IPS-18c (cell line): ENCODE data around the gene TRMT112.

Experiments
- H3K4me3 ChIP-seq: 2 replicates; pipeline ENCODE4 v1.7.0; 2013; ENCODE audit warnings: low read depth, mild to moderate bottlenecking, low read length, moderate library complexity; ENCODE audit not compliant: insufficient read depth
- H3K9me3 ChIP-seq: one replicate; pipeline ENCODE4 v1.6.1; 2013; ENCODE audit warnings: mild to moderate bottlenecking, low read length, moderate library complexity; ENCODE audit not compliant: control insufficient read depth, insufficient read depth

Gene TRMT112

DNA sequence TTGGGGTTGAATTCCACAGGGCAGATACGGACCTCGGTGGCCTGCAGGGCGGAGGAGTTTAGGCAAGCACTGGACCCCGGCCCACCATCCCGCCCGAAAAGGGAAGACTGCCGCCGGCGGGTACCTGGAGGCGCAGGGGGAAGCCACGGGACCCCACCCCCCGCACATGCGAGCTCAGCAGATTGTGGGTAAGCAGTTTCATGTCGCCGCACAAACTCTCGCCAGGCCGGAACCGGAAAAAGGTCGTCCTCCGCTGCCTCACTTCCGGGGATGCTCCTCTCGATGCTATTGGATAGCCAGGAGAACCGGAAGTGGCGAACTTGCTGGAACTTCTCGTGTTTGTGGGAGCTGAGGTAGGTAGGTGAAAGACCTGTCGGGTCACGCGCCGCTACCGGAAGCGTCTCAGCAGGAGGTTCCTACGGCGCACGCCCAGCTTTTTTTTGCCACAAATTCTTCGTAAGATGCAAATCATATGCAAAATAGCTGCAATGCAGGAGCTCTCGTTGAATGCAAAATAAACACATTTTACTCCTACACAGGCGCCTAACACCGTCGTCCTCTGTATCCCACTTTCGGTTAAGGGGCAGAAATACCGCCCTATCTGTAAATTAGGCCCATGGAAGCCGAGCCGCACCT, at the start of gene TRMT112:
Gene TRMT112 (minus strand): TSS at position 235 of the 636 bp plus-strand sequence. CDS start 33 bp downstream, at position 202.
- H3K4me3 ChIP-seq, result peak within 1 kb of the TSS; percentile 95
- H3K9me3 ChIP-seq, result no peaks in the 10 kb centered on the region

DNA sequence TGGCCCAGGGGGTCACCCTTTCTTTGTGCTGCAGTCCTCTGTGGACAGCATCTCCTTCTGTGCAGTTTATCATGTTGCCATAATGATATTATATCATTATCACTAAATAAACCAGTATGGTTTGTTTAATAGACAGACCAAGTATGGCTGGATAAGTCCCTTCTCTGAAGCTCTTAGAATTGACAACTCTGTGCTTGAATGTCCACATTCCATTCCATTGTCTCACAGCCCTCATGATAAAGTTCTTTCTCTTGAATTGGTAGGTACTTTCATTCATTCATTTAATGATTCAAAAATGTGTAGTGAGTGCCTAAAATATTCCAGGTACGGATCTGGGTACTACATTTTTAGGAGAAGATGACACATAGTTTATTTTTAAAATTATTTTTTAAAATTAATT, 49.4 kb upstream of the TRMT112 start:
- Histone ChIP-seq H3K9me3 (no peaks in the 10 kb centered on the region), H3K4me3 (no peak overlapping the region)

DNA sequence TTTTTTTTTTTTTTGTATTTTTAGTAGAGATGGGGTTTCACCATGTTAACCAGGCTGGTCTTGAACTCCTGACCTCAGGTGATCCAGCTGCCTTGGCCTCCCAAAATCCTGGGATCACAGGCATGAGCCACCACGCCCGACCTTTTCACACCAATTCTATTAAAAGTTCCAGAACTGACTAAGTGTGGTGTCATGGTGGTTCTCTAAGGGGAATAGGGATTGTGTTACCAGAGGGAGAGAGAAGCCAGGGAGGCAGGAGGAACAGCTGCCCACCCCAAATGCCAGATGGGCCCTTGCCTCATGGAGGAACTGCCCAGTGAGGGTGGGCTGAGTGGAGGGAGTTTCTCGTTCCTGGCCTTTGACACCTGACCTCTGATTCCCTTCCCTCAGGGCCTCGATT, 47.6 kb upstream of the TRMT112 start:
- no peaks in the 10 kb centered on the region for H3K9me3 ChIP-seq
- no peak overlapping the region for H3K4me3 ChIP-seq

DNA sequence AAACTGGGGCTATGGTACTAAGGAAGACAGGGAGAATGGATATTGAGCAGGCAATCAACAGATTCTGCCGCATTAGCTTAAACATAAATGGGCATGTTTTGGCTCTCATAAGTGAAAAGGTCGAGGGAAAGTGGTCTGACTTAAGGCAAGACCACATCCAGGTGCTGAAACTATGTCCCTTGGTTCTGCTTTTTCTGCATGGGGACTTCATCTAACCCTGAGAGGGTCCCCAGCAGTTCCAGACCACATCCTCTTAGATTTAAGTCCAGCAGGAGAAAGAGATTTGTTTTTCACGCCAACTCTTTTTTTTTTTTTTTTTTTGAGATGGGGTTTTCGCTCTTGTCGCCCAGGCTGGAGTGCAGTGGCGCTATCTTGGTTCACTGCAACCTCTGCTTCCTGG, 47.1 kb upstream of the TRMT112 start:
- Histone ChIP-seq H3K4me3 (no peak overlapping the region), H3K9me3 (no peaks in the 10 kb centered on the region)

DNA sequence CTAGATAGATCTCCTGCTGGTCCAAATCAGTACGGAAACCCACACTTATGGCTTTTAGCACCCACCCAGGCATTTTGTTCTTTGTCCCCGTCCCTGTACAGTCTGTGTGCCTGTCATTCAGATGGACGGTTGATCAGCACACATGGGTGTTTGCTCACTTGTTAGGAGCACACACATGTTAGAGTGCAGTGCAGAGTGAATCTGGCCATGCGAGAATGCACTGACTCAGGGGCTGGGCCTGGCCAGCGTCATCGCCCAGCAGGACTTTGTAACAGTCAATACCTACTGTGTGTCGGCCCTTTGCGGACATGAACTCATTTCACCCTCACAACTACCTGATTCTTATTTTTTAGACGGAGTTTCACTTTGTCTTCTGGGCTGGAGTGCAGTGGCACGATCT, 45.0 kb upstream of the TRMT112 start:
- no peak overlapping the region for H3K4me3 ChIP-seq
- no peaks in the 10 kb centered on the region for H3K9me3 ChIP-seq

DNA sequence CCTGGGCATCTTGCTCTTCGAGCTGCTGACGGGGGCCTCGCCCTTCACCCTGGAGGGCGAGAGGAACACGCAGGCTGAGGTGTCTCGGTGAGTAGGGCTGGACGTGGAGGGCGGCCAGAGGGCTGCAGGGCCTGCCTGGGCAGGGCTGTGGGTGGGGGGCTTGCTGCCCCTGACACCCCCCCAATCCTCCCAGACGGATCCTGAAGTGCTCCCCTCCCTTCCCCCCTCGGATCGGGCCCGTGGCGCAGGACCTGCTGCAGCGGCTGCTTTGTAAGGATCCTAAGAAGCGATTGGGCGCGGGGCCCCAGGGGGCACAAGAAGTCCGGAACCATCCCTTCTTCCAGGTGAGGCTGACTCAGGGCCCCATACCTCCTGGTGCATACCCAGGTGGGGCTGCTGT, 44.3 kb upstream of the TRMT112 start:
- H3K9me3 ChIP-seq, result no peaks in the 10 kb centered on the region
- H3K4me3 ChIP-seq, result no peak overlapping the region

DNA sequence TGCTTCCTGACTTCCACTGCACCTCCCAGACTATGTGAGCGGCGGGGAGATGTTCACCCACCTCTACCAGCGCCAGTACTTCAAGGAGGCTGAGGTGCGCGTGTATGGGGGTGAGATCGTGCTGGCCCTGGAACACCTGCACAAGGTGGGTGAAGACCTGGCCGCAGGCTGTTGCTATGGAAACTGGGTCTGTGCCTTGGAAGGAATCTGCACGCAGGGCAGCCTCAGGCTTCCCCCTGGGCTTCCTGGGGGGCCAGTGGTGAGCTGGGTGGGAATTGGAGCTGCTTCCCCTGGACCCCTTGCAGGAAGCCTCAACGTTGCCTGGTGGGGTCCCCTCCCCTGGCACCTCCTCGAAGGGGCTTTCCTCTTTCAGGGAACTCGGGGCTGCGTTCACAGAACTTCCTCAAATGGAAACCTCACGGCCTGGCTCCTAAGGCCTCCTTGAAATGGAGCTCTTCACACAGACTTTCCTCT, 43.1 kb upstream of the TRMT112 start:
- H3K9me3 ChIP-seq, result no peaks in the 10 kb centered on the region
- no peak overlapping the region for H3K4me3 ChIP-seq

DNA sequence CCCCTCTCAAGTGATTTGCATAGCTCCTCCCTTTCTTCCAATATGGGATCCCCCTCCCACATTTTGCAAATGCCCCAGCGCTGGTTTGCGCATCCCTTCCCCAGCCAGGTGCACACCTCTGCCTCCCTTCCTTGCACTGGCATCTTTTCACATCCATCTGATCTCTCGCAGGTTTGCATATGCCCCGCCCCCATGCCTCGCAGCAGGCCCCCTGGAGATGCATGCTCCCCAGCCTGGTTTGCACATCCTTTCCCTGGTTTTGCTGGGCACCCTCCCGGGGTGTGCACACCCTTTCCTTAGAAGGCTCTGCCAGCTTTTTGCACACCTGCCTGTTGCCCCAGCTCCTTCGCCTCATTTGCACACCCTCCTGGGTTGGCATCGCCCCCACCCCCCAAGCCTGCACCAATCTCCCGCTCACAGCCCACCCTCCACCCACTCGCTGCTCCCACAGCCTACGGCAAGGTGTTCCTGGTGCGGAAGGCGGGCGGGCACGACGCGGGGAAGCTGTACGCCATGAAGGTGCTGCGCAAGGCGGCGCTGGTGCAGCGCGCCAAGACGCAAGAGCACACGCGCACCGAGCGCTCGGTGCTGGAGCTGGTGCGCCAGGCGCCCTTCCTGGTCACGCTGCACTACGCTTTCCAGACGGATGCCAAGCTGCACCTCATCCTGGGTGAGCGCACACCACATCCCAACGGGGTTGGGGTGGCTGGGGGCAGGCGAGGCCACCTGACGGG, 42.5 kb upstream of the TRMT112 start:
- Histone ChIP-seq H3K9me3 (no peaks in the 10 kb centered on the region), H3K4me3 (peak overlapping the region; percentile 85)

DNA sequence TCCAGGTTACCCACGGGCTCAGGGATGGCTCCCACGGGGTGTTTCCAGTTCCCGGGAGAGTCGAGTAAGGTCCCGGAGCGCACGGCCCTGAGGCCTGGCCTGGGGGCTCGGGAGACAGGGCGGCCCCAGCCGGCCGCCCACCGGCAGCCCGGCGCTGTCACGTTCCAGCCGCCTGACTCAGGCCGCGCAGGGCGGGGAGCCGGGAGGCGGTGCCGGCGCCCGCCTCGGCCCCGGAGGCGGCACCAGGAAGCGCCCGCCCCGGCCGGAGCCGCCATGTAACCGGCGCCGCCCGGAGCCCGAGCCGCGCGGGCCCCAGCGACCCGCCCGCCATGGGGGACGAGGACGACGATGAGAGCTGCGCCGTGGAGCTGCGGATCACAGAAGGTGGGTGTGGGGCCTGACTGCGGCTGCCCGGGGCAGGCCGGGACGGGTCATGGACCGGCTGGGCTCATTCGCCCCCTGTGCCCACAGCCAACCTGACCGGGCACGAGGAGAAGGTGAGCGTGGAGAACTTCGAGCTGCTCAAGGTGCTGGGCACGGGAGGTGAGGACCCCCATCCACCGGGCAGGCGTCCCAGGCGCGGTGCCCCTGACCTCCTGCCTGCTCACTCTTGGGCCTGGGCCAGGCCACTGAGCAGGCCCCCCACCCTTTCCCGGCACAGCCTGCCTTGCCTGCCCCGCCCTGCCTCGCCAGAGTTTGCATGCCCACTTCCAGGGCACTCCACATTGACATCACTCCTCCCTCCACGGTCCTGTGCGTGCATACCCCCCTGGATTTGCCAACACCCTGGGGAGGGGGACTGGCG, 41.8 kb upstream of the TRMT112 start, which contains the start of gene RPS6KA4:
Gene RPS6KA4 (plus strand): TSS at position 256 of the 805 bp plus-strand sequence. CDS start 74 bp downstream, at position 330.
- H3K4me3 ChIP-seq, result peak within 1 kb of the TSS; percentile 85
- no peaks in the 10 kb centered on the region for H3K9me3 ChIP-seq

DNA sequence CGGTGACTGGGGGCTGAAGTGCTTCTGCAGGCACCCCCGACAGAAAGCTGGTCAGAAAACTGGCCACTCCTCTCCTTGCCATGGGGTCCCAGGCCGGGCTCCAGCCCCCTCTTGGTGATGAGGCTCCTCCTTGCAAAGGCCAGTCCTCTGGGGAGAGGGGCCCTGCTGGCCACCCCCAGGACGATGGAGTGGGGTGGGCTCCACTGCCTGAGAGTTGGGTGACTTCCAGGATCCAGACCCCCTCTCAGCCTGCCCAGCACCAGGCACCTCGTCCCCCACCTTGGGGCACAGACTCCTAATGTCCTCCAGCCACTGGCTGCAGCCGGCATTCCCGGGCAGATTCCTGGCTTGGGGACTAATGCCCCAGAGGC, 41.2 kb upstream of the TRMT112 start:
- no peaks in the 10 kb centered on the region for H3K9me3 ChIP-seq
- peak overlapping the region; percentile 85; the same call in 1 of the 2 replicates for H3K4me3 ChIP-seq

DNA sequence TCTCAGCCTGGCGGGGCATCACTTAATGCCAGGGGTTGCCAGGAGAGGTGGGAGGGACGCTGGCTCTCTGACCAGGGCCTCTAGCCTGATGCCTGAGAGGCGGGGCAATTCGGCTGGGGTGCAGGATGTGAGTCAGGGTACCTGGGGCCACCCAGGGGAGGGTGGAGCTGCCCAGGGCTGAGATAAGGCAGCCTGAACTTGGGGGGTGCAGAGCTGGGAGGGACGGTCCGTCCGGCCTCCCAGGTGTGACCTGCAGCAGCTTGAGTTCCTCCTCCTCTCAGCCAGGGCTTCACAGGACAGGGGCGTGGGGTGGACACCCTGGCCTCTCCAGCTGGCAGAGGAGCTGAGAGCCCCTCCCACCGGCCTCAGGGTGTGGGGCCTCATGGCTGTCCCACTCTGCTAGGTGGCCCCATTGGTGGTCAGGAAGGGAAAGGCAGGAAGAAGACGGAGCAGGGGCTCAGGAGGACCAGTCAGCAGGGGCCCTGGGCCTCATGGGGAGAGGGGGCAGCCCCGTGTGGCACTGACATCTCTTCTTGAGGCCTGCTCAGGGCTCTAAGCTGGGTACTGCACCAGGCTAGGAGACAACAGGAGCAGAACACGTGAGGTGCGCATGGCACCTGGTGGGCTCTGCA, 40.7 kb upstream of the TRMT112 start:
- H3K9me3 ChIP-seq, result no peaks in the 10 kb centered on the region
- peak overlapping the region; percentile 85; the same call in 1 of the 2 replicates for H3K4me3 ChIP-seq

DNA sequence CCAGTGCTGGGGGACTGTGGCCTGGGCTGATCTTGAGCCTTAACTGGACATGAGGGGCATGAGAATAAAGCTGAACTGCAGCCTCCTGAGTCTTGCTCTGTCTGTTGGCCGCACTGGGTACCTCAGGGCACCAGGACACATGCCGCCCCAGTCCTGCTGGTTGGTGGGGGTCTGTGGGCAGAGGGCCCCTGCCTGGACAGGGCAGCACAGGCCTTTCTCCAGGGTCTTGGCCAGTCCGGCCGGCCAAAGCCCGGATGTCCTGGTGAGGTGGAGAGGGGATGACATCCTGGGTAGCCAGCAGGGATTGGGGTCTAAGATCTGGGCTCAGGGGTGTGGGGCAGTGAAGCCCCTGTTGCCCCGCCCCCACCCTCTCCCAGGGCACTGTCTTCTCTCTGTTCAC, 40.1 kb upstream of the TRMT112 start:
- Histone ChIP-seq H3K9me3 (no peaks in the 10 kb centered on the region), H3K4me3 (no peak overlapping the region)

DNA sequence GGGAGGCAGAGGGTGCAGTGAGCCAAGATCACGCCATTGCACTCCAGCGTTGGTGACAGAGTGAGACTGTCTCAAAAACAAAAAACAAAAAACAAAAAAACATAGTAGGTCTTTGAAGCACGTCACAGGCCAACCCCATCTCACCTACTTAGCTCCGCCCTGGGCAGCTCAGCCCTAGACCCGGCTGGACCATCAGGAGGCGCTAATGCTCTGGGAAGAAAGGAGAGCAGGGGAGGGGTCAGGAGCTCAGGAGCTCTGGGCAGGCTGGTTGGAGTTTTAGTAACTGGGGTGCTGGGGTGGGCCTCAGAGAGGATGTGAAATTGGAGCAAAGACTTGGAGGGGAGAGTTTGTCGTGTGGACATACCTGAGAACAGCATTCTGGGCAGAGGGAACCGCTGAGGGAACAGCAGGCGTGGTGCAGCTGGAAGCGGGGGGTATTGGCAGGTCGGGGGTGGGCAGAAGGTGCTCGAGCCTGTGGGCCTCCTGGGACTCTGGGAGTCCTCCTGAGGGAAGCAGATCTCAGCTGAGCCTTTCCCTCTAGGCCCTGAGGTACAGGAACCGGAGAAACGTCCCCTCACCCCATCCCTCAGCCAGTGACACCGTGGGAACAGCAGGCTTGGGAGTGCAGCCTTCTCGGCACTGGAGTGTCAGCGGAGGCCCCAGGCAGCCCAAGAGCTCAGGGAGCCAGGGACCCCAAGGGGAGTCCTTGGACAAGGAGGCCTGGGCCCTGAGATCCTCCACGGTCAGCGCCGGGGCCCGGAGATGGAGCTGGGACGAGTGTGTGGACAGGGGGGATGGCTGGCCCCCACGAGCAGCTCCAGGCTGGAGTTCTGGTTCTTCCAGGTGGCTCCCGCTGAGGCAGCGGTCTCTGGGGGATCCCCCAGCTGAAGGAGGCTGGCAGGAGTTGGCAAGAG, 39.4 kb upstream of the TRMT112 start:
- Histone ChIP-seq H3K4me3 (no peak overlapping the region), H3K9me3 (no peaks in the 10 kb centered on the region)

DNA sequence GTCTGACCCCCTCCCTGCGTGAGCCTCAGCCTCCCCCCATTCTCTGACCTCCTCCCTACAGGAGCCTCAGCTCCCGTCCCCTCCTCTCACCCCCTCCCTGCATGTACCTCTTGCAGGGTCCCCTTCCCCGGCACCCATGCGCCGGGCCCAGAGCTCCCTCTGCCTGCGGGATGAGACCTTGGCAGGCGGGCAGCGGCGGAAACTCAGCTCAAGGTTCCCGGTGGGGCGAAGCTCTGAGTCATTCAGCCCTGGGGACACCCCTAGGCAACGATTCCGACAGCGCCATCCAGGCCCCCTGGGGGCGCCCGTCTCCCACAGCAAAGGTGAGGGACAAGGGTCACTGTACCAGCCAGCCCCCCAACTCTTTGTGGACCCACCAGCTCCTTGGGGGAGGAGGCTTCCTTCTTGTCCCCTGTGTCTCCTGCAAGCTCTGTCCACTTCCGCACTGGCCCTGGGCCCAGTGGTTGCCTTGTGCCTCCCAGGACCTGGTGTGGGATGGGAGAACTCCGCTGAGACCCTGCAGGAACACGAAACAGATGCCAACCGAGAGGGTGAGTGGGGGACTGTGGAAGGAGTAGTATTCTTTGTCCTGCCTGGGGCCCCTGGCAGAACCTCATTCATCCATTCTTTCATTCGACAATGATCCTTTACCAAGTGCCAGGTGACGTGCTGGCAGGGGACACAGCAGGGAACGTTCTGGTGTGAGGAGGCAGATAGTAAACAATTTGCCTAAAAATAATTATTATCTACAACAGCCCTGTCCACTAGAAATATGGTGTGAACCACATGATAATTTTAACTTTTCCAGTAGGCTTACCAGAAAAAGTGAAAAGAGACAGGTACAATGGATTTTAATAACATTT, 38.0 kb upstream of the TRMT112 start:
- Histone ChIP-seq H3K9me3 (no peaks in the 10 kb centered on the region), H3K4me3 (no peak overlapping the region)

DNA sequence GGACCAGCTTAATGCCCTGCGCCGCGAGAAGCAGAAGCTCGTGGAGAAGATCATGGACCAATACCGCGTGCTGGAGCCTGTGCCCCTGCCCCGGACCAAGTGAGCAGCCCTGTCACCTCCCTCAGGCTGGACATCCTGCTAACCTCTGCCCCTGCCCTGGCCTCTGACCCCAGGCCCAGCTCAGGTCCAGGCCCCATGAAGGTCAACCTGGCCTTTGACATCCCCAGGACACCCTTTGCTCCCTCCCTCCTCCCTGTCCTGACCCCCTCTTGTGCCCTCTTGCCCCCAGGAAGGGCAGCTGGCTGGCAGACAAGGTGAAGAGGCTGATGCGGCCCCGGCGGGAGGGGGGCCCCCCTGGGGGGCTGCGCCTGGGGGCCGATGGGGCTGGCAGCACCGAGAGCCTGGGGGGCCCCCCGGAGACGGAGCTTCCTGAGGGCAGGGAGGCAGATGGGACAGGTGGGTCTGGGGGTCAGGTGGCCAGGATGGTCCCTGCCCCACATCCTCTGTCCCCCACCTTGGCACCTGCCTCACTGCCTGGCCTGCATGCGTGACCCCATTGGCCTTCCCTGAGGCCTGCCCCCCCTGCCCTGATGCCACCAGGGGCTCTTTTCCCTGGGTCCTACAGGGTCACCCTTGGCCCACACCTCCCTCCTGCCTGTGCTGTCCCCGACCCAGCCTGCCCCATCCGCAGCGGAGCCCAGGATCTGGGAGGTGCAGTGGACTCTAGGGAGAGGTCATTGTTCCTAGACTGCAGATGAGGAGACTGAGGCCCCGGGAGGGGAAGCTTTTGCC, 36.6 kb upstream of the TRMT112 start:
- H3K4me3 ChIP-seq, result no peak overlapping the region
- H3K9me3 ChIP-seq, result no peaks in the 10 kb centered on the region
